Lower lobe of right lung (tissue), 2 donors: ENCODE results near the gene JAG2. TPM values are rescaled to one million over a fixed set of nuclear protein-coding genes. Genes with fewer than 3 reads are reported as not detected.
A peak's percentile ranks its signal among the peaks of the same experiment; 100 is the strongest.

ENCODE experiments used
- ATAC-seq, 2 donors: fragments of 200-7000 bp; cut with Tn5 transposase; one replicate each; pipeline ENCODE4 v1.9.1; 2020 to 2022; ENCODE audit warnings: mild to moderate bottlenecking in 2 of 2, moderate library complexity in 2 of 2
- DNase-seq: peaks from one replicate; pipeline ENCODE4 v3.0.0-alpha.2; 2020
- H3K27ac ChIP-seq: fragments of 200-600 bp; one replicate; pipeline ENCODE4 v1.8.0; 2022
- H3K27me3 ChIP-seq: fragments of 200-600 bp; one replicate; pipeline ENCODE4 v1.8.0; 2022; ENCODE audit warnings: low read depth
- H3K36me3 ChIP-seq: fragments of 200-600 bp; one replicate; pipeline ENCODE4 v1.8.0; 2022; ENCODE audit warnings: mild to moderate bottlenecking
- H3K4me1 ChIP-seq: fragments of 200-600 bp; one replicate; pipeline ENCODE4 v1.8.0; 2022
- H3K4me3 ChIP-seq: fragments of 200-600 bp; one replicate; pipeline ENCODE4 v1.8.0; 2022; ENCODE audit warnings: mild to moderate bottlenecking
- H3K9me3 ChIP-seq: fragments of 200-600 bp; one replicate; pipeline ENCODE4 v1.8.0; 2022
- CTCF ChIP-seq: fragments of 200-600 bp; IDR thresholded peaks from one replicate; pipeline ENCODE4 v1.8.0; 2022; ENCODE audit warnings: antibody characterized with exemption, mild to moderate bottlenecking
- intact Hi-C: fragments of 100-400 bp; cut with DNase I; formaldehyde crosslinking; loops from one replicate; pipeline ENCODE4 v1.11.0; 2022
- microRNA-seq: library from miRNA; unstranded; fragments of <30 nt; microRNA quantifications from one replicate; pipeline ENCODE4 v1.2.0, GENCODE V29; 2020; ENCODE audit warnings: borderline number of aligned reads
- total RNA-seq: library from RNA; stranded (reverse); fragmentation: NEBNext Ultra II Directional; extraction: Animal tissue kit (Norgen Biotek cat#: 25700); gene quantifications from one replicate; pipeline ENCODE4 v1.2.1, GENCODE V29; 2021
- donor health status: DM: no; HTN: yes; CAD: no; lungs with severe emphysema.

JAG2 gene
- total RNA-seq, 1 donor from 2014 or later = 29.2 TPM

- H3K27ac ChIP-seq = peak overlapping the region; percentile 89
- H3K4me3 ChIP-seq = peak overlapping the region; percentile 71
- H3K27me3 ChIP-seq = peaks cover 10% of the 10 kb centered on the region
- peaks cover 60% of the 10 kb centered on the region for H3K4me1 ChIP-seq
- H3K36me3 ChIP-seq = no peaks in the 10 kb centered on the region
- no peaks in the 10 kb centered on the region for H3K9me3 ChIP-seq
- TF ChIP-seq CTCF = no peak
- peak; percentile 58 for DNase-seq
- intact Hi-C loops = no loop called here
- no peak for ATAC-seq
Measured at GRCh38 chr14:105092171-105093037, 76.2 kb downstream of the JAG2 start.

- peaks cover 66% of the 10 kb centered on the region for H3K4me1 ChIP-seq
- H3K27me3 ChIP-seq = peaks cover 15% of the 10 kb centered on the region
- H3K27ac ChIP-seq = peak overlapping the region; percentile 89
- peak overlapping the region; percentile 71 for H3K4me3 ChIP-seq
- DNase-seq (peak; percentile 91), ATAC-seq (peak; percentile 64)
- no peak for TF ChIP-seq CTCF
- no peaks in the 10 kb centered on the region for H3K9me3 ChIP-seq
- no peaks in the 10 kb centered on the region for H3K36me3 ChIP-seq
- intact Hi-C loops = no loop called here
Measured at GRCh38 chr14:105091517-105092170, 76.9 kb downstream of the JAG2 start.

- intact Hi-C loops = no loop called here
- Histone ChIP-seq H3K27ac (peak overlapping the region; percentile 49), H3K9me3 (no peaks in the 10 kb centered on the region), H3K27me3 (peaks cover 15% of the 10 kb centered on the region), H3K36me3 (no peaks in the 10 kb centered on the region), H3K4me3 (no peak overlapping the region), H3K4me1 (peaks cover 69% of the 10 kb centered on the region)
- no peak for TF ChIP-seq CTCF
- ATAC-seq (no peak), DNase-seq (peak; percentile 50)
Measured at GRCh38 chr14:105091054-105091516, 77.5 kb downstream of the JAG2 start.

Small RNA genes lying within 50 kb of the gene (microRNA-seq; reads per million reads assigned to microRNA genes)
- gene MIR6765 = not detected

Other genes with a start within 250 kb of the JAG2 start
- gene PLD4, start 243.9 kb downstream of the JAG2 start, total RNA-seq = 1.2 TPM
- gene AHNAK2, start 190.4 kb downstream of the JAG2 start, total RNA-seq = 10.8 TPM
- gene CLBA1, start 183.0 kb downstream of the JAG2 start, total RNA-seq = 10.5 TPM
- gene CDCA4, start 147.7 kb downstream of the JAG2 start, total RNA-seq = 6.9 TPM
- 7.2 TPM for gene GPR132, start 103.3 kb downstream of the JAG2 start, total RNA-seq
- gene NUDT14, start 12.5 kb upstream of the JAG2 start, total RNA-seq = 54.5 TPM
- 53.0 TPM for gene BTBD6, start 79.8 kb upstream of the JAG2 start, total RNA-seq
- 35.7 TPM for gene BRF1, start 132.2 kb upstream of the JAG2 start, total RNA-seq
- gene PACS2, start 146.0 kb upstream of the JAG2 start, total RNA-seq = 79.7 TPM
- 3.8 TPM for gene TEX22, start 229.8 kb upstream of the JAG2 start, total RNA-seq